UCSD-AML1 (cell line): Measurements from ENCODE around the gene NOP10.
"Not testable (repeated sequence)": the region's sequence is repeated elsewhere in the genome, so short reads cannot be mapped to it uniquely, and the experiment has no call there.

Experiments used
- DNase-seq: peaks from one replicate; lab custom pipeline; 2025; ENCODE audit not compliant: unreplicated experiment; lab: John Stamatoyannopoulos, UW

Gene NOP10

GRCh38 chr15:34358948-34359347 is 16.0 kb upstream of the NOP10 start:
- no peak for DNase-seq

- no peak for DNase-seq
Measured at GRCh38 chr15:34358367-34358766, 15.4 kb upstream of the NOP10 start.

- DNase-seq = no peak
Measured at GRCh38 chr15:34357653-34358052, 14.7 kb upstream of the NOP10 start.

- no peak for DNase-seq
Measured at GRCh38 chr15:34355241-34355640, 12.3 kb upstream of the NOP10 start.

GRCh38 chr15:34354286-34354685 is 11.3 kb upstream of the NOP10 start:
- DNase-seq = no peak

GRCh38 chr15:34353627-34354026 is 10.7 kb upstream of the NOP10 start:
- DNase-seq = no peak

- DNase-seq = not testable (repeated sequence)
Measured at GRCh38 chr15:34352996-34353395, 10.1 kb upstream of the NOP10 start.

GRCh38 chr15:34349769-34350168 is 6.8 kb upstream of the NOP10 start:
- DNase-seq = no peak

- DNase-seq = no peak
Measured at GRCh38 chr15:34348735-34349300, 5.9 kb upstream of the NOP10 start.

- no peak for DNase-seq
Measured at GRCh38 chr15:34347951-34348638, 5.2 kb upstream of the NOP10 start.

- not testable (repeated sequence) for DNase-seq
Measured at GRCh38 chr15:34342213-34342736, 661 bp downstream of the NOP10 start.

- no peak for DNase-seq
Measured at GRCh38 chr15:34341381-34342212, 1.3 kb downstream of the NOP10 start.

GRCh38 chr15:34339946-34340345 is 3.0 kb downstream of the NOP10 start:
- DNase-seq = no peak

GRCh38 chr15:34338347-34338746 is 4.6 kb downstream of the NOP10 start:
- no peak for DNase-seq

GRCh38 chr15:34337557-34338306 is 5.2 kb downstream of the NOP10 start, which contains the start of gene SLC12A6:
Gene SLC12A6 (minus strand): TSS chr15:34337781. CDS start chr15:34336680, 1,101 bp downstream.
- DNase-seq = peak; percentile 96

GRCh38 chr15:34336991-34337556 is 5.9 kb downstream of the NOP10 start:
- peak; percentile 46 for DNase-seq

- DNase-seq = peak; percentile 40
Measured at GRCh38 chr15:34336231-34336990, 6.5 kb downstream of the NOP10 start.

GRCh38 chr15:34335176-34336032 is 7.5 kb downstream of the NOP10 start:
- DNase-seq = no peak

GRCh38 chr15:34334672-34335071 is 8.3 kb downstream of the NOP10 start:
- no peak for DNase-seq
